ENCODE data around the gene ENTR1. TPM values are rescaled to one million over a fixed set of nuclear protein-coding genes. Genes with fewer than 3 reads are reported as not detected.
A peak's percentile ranks its signal among the peaks of the same experiment; 100 is the strongest.

Gene ENTR1
- total RNA-seq, 4 donors from 2014 or later: 29.9 to 193 (median 50.2) TPM

- peaks cover 0 to 40% (median 0%) of the 10 kb centered on the region in 3 donors for H3K36me3 ChIP-seq
Measured at GRCh38 chr9:136437839-136438547, 27.6 kb upstream of the ENTR1 start.

GRCh38 chr9:136437430-136437829, 27.0 kb upstream of the ENTR1 start:
- peaks cover 0 to 33% (median 17%) of the 10 kb centered on the region in 4 donors for H3K4me1 ChIP-seq
- H3K9me3 ChIP-seq: no peaks in the 10 kb centered on the region
- H3K27ac ChIP-seq: no peak overlapping the region
- H3K36me3 ChIP-seq: peaks cover 0 to 39% (median 0%) of the 10 kb centered on the region in 3 donors
- no peaks in the 10 kb centered on the region for H3K27me3 ChIP-seq
- H3K4me3 ChIP-seq: peak overlapping the region in 1 of 4 donors; percentile 94
- TF ChIP-seq POLR2A (IDR thresholded peaks at IDR 0.05): no peak
- TF ChIP-seq CTCF (IDR thresholded peaks at IDR 0.05): no peak
- DNase-seq: no peak

More at GRCh38 chr9:136437839-136438547, 27.6 kb upstream of the ENTR1 start:
- Histone ChIP-seq H3K27me3 (no peaks in the 10 kb centered on the region), H3K27ac (peak overlapping the region in 1 of 4 donors; percentile 87), H3K4me1 (peaks cover 0 to 33% (median 17%) of the 10 kb centered on the region in 4 donors), H3K4me3 (peak overlapping the region; percentile 94 to 99 (median 96)), H3K9me3 (no peaks in the 10 kb centered on the region)
- TF ChIP-seq POLR2A (IDR thresholded peaks at IDR 0.05) (no peak), CTCF (IDR thresholded peaks at IDR 0.05) (no peak)
- DNase-seq: no peak

GRCh38 chr9:136436055-136436634, 25.7 kb upstream of the ENTR1 start:
- Histone ChIP-seq H3K36me3 (peaks cover 0 to 34% (median 0%) of the 10 kb centered on the region in 3 donors), H3K4me1 (peaks cover 0 to 33% (median 17%) of the 10 kb centered on the region in 4 donors), H3K27ac (no peak overlapping the region), H3K9me3 (no peaks in the 10 kb centered on the region), H3K27me3 (no peaks in the 10 kb centered on the region), H3K4me3 (no peak overlapping the region)
- DNase-seq: no peak
- TF ChIP-seq POLR2A (IDR thresholded peaks at IDR 0.05): no peak
- TF ChIP-seq CTCF (IDR thresholded peaks at IDR 0.05): no peak

- Histone ChIP-seq H3K9me3 (no peaks in the 10 kb centered on the region), H3K27me3 (no peaks in the 10 kb centered on the region), H3K4me3 (no peak overlapping the region), H3K36me3 (peaks cover 0 to 39% (median 0%) of the 10 kb centered on the region in 3 donors), H3K27ac (no peak overlapping the region), H3K4me1 (peaks cover 0 to 27% (median 15%) of the 10 kb centered on the region in 4 donors)
- DNase-seq: no peak
- TF ChIP-seq CTCF (IDR thresholded peaks at IDR 0.05) (no peak), POLR2A (IDR thresholded peaks at IDR 0.05) (no peak)
Measured at GRCh38 chr9:136434580-136435169, 24.3 kb upstream of the ENTR1 start.

- peaks cover 0 to 46% (median 0%) of the 10 kb centered on the region in 3 donors for H3K36me3 ChIP-seq
- H3K27me3 ChIP-seq: no peaks in the 10 kb centered on the region
- no peak overlapping the region for H3K4me3 ChIP-seq
- TF ChIP-seq CTCF (IDR thresholded peaks at IDR 0.05): no peak
- TF ChIP-seq POLR2A (IDR thresholded peaks at IDR 0.05): no peak
- H3K9me3 ChIP-seq: no peaks in the 10 kb centered on the region
- peaks cover 0 to 27% (median 15%) of the 10 kb centered on the region in 4 donors for H3K4me1 ChIP-seq
- no peak overlapping the region for H3K27ac ChIP-seq
- DNase-seq: no peak
Measured at GRCh38 chr9:136433849-136434579, 23.6 kb upstream of the ENTR1 start.
